ENCODE data around the gene SMARCA2. TPM values are rescaled to one million over a fixed set of nuclear protein-coding genes. Genes with fewer than 3 reads are reported as not detected.

Gene SMARCA2
- total RNA-seq, 1 donor from 2014 or later, result 131 TPM

DNA sequence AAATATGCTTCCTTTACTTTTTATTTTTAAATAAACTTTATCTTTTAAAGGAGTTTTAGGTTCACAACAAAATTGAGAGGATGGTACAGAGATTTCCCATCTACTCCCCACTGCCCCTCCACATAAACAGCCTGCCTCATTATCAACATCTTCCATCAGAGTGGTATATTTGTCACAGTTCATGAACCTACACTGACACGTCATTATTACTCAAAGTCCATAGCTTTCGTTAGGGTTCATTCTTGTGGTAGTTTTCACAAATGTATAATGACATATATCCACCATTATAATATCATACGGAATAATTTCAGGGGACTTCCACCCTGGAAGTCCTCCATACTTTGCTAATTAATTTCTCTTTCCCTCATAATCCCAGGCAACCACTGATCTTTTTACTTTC is 204.9 kb downstream of the SMARCA2 start:
- H3K27me3 Mint-ChIP-seq, result no peaks in the 10 kb centered on the region
- no peaks in the 10 kb centered on the region for H3K4me1 Mint-ChIP-seq (ENCODE audit: unreplicated experiment)
- no peak overlapping the region for H3K4me3 Mint-ChIP-seq
- no peaks in the 10 kb centered on the region for H3K36me3 Mint-ChIP-seq
- H3K9me3 Mint-ChIP-seq, result peaks cover 3% of the 10 kb centered on the region
- H3K27ac Mint-ChIP-seq, result no peak overlapping the region
- no peak for TF ChIP-seq CTCF (conservative IDR thresholded peaks at IDR 0.05)
- no peak for DNase-seq (ENCODE audit: extremely low spot score, unreplicated experiment)

DNA sequence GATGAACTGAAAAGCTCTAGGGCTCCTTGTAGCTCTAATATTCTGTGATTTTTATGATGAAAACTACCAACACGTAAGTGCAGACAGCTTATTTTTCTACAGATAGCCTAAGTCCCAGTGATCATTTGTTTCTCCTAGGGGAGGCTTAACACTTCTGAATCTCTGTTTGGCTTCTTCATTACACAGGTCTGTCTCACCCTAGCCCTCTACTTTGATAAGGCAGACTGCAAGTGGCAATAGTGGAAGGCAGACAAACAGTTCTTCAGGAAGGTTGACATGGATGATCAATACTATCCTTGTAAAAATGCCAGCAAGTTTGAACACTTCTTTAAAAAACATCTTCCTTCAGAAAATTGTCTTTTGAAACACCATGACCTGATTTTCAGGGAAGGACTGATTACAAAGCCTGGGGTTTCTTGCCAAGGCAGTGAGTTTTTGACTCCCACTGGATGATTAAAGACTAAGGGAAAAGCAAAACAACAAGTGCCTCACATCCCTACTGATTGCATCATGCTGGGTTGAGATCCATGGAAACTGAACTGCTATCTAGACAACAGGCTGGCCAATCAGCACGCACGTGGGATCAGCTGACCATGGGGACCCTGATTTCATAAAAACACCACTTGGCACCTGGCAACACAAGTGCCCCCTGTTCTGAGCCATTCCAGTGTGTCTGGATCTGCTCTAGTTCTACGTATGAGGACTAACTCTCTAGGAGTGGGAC is 212.2 kb downstream of the SMARCA2 start:
- Mint-ChIP-seq H3K9me3 (no peaks in the 10 kb centered on the region), H3K27ac (no peak overlapping the region), H3K27me3 (no peaks in the 10 kb centered on the region), H3K4me1 (ENCODE audit: unreplicated experiment) (peaks cover 29% of the 10 kb centered on the region), H3K4me3 (no peak overlapping the region), H3K36me3 (no peaks in the 10 kb centered on the region)
- no peak for DNase-seq (ENCODE audit: extremely low spot score, unreplicated experiment)
- TF ChIP-seq CTCF (conservative IDR thresholded peaks at IDR 0.05), result no peak

- TF ChIP-seq CTCF (conservative IDR thresholded peaks at IDR 0.05), result peak; percentile 62
- no peak for DNase-seq (ENCODE audit: extremely low spot score, unreplicated experiment)
- no peak overlapping the region for H3K4me3 Mint-ChIP-seq
- H3K4me1 Mint-ChIP-seq (ENCODE audit: unreplicated experiment), result peaks cover 29% of the 10 kb centered on the region
- no peaks in the 10 kb centered on the region for H3K9me3 Mint-ChIP-seq
- no peaks in the 10 kb centered on the region for H3K36me3 Mint-ChIP-seq
- H3K27me3 Mint-ChIP-seq, result no peaks in the 10 kb centered on the region
- H3K27ac Mint-ChIP-seq, result peak overlapping the region; percentile 2
Measured at GRCh38 chr9:2228132-2228531, 213.0 kb downstream of the SMARCA2 start.

- H3K27me3 Mint-ChIP-seq, result no peaks in the 10 kb centered on the region
- H3K4me1 Mint-ChIP-seq (ENCODE audit: unreplicated experiment), result peaks cover 29% of the 10 kb centered on the region
- no peaks in the 10 kb centered on the region for H3K9me3 Mint-ChIP-seq
- no peak overlapping the region for H3K4me3 Mint-ChIP-seq
- TF ChIP-seq CTCF (conservative IDR thresholded peaks at IDR 0.05), result no peak
- peak overlapping the region; percentile 93 for H3K27ac Mint-ChIP-seq
- no peak for DNase-seq (ENCODE audit: extremely low spot score, unreplicated experiment)
- H3K36me3 Mint-ChIP-seq, result no peaks in the 10 kb centered on the region
Measured at GRCh38 chr9:2228641-2229040, 213.5 kb downstream of the SMARCA2 start.

- H3K4me1 Mint-ChIP-seq (ENCODE audit: unreplicated experiment), result peaks cover 29% of the 10 kb centered on the region
- peak overlapping the region; percentile 93 for H3K27ac Mint-ChIP-seq
- DNase-seq (ENCODE audit: extremely low spot score, unreplicated experiment), result no peak
- H3K4me3 Mint-ChIP-seq, result peak overlapping the region; percentile 46
- TF ChIP-seq CTCF (conservative IDR thresholded peaks at IDR 0.05), result no peak
- H3K9me3 Mint-ChIP-seq, result no peaks in the 10 kb centered on the region
- H3K36me3 Mint-ChIP-seq, result no peaks in the 10 kb centered on the region
- H3K27me3 Mint-ChIP-seq, result no peaks in the 10 kb centered on the region
Measured at GRCh38 chr9:2229109-2229721, 214.1 kb downstream of the SMARCA2 start.
